HPDE6-E6E7 (cell line): ENCODE results near the gene SGSH.
A peak's percentile ranks its signal among the peaks of the same experiment; 100 is the strongest.
"Not testable (repeated sequence)": the region's sequence is repeated elsewhere in the genome, so short reads cannot be mapped to it uniquely, and the experiment has no call there.

Source experiments
- DNase-seq: peaks from one replicate; pipeline ENCODE4 v3.0.0; 2011; ENCODE audit warnings: missing footprints; ENCODE audit errors: extremely low spot score

Gene SGSH

GRCh38 chr17:80253631-80254395, 33.7 kb upstream of the SGSH start:
- DNase-seq = no peak

- peak; percentile 89 for DNase-seq
These were observed 32.7 kb upstream of the SGSH start for GRCh38 chr17:80252871-80253270.

GRCh38 chr17:80251966-80252365, 31.8 kb upstream of the SGSH start:
- no peak for DNase-seq

DNA sequence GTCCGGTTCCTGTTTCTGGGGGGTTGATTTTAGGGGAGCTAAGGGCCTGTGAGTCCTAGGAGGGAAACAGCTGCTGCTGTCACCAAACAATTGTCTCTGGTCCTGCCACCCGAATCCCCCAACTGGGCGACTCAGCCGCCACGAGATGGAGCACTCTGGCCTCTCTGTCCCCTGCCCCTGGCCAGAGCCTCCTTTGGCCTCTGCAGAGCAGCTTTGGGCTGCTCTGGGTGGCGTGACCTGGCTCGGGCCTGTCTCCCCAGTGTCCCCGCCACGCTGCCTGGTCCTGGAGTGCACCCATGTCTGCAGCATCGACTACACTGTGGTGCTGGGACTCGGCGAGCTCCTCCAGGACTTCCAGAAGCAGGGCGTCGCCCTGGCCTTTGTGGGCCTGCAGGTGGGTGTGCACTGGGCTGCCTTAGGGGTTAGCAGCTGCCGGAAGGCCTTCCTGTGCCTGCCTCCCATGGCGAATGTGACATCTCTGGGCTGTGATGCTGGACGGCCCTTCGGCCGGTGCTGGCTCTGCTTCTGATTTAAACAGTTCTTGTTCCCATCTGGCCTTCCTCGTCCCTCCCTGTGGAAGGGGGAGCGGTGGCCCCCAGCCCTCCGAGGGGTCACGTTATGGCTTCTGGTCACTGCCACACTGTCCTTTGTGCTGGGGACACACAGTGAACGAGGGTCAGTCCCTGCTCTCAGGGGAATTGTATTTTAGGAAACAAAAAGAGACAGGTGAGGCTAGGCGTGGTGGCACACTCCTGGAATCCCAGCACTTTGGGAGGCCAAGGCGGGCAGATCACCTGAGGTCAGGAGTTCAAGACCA, 29.0 kb upstream of the SGSH start:
- no peak for DNase-seq

GRCh38 chr17:80248001-80248893, 28.1 kb upstream of the SGSH start:
- no peak for DNase-seq

DNA sequence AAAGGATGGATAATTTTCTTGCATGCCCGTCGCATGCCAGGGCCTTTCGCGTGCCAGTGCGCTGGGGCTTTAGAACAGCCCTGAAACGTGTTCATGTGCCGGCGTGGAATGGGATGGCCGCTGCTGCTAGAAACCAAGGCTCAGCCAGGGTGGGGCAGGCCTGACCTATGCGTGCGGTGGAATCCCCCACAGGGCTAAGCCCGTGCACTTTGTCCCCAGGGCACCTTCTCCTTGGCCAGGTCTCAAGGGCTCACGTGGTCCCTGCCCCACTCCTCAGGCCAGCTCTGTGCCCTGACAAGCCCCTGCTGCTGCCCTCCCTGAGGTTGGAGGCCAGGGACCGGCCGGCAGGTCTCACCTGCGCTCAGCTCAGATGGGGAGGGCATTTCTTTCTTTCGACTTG, 27.4 kb upstream of the SGSH start:
- DNase-seq = no peak

DNA sequence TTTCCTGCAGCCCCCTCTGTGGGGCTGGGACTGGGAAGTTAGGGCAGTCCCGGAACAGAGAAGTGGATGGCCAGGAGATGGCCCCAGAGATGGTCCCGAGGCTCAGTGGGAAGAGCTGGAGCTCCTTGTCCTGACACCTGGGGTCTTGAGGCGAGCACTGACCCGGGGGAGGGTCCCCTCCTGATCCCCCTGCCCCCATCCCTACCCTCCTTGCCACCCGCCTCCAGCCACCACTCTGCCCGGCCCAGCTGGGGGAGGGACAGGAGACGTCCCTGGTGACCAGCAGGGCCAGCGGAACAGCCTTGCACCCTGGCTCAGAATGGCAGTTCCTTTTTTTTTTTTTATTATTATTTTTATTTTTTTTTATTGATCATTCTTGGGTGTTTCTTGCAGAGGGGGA, 26.6 kb upstream of the SGSH start:
- DNase-seq = no peak

- DNase-seq = no peak
These were observed 26.1 kb upstream of the SGSH start for GRCh38 chr17:80246266-80246681.

DNA sequence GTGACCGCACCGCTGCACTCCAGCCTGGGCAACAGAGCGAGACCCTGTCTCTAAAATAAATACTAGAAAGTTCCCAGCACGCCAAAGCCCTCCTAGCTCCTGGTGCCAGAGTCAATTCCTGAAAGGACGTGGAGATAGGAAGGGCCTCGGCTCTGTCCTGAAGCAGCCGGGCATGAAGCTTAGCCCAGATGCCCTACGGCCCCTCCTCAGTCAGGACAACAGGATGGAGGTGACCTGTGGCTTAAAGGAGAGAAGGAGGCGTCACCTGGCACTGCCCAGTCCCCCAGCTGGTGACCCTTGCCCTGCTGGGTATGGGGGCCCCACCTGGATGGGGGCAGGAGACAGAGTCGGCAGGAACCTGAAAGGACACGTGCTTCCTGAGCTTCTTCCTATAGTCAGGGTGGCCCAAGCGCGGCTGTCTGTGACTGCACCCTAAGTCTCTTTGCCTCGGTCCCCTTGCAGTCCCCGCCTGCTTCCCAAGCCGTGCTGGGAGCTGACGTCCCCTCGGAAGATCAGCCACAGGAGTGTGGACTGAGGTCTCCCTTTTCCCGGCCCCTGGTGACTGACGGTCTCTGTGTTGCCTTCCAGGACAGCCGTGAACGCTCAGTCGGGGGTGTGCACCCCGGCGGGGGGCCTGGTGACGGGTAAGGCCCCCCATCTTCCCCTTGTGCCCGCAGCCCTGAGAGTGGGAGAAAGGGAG, 25.6 kb upstream of the SGSH start:
- no peak for DNase-seq

- no peak for DNase-seq
These were observed 24.9 kb upstream of the SGSH start for GRCh38 chr17:80244871-80245509.

DNA sequence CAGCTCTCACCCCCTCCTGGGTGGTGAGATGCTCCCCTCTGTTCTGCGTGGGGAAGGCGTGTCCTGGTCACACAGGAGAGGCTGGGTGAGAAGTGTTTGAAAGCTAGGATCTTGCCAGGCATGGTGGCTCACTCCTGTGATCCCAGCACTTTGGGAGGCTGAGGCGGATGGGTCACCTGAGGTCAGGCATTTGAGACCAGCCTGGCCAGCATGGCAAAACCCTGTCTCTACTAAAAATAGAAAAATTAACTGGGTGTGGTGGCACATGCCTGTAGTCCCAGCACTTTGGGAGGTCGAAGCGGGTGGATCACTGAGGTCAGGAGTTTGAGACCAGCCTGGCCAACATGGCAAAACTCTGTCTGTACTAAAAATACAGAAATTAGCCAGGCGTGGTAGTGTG, 24.3 kb upstream of the SGSH start:
- DNase-seq = not testable (repeated sequence)

DNA sequence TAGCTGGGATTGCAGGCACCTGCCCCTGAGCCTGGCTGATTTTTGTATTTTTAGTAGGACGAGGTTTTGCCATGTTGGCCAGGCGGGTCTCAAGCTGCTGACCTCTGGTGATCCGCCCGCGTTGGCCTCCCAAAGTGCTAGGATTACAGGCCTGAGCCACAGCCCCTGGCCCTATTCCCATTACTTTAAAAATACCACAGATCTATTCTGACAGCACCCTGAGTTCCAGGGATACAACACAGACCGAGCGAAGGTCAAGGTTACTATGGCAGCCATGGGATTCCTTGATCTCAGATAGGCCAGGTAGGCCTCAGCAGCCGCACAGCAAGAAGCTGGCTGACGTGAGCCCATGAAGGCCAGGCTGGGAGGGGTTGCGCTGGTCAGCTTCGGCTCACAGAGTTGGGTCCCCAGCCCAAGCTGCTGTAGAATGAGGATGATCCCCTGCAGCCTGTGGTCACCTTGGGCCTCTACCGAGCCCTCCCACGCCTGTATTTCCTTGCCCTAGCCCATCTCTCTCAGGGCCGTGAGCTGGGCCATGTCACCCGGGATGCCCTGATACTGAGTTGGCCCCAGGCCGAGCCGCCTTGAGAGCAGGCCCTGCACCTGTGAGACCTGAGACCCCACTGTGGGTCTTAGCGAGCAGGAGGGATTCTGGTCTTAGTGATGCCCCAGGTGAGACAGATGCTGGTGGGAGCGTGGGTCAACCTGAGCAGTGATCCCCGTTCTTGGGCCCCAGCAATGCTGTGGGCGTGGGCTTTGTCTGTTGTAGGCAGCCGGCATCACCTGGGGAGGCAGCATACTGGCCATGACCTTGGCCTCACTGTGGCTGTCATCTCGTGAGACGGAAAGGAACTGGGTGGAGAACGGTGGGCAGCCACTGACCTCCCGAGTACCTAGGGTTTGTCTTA, 23.6 kb upstream of the SGSH start:
- DNase-seq = no peak

- DNase-seq = no peak
These were observed 22.4 kb upstream of the SGSH start for GRCh38 chr17:80242505-80242904.

DNA sequence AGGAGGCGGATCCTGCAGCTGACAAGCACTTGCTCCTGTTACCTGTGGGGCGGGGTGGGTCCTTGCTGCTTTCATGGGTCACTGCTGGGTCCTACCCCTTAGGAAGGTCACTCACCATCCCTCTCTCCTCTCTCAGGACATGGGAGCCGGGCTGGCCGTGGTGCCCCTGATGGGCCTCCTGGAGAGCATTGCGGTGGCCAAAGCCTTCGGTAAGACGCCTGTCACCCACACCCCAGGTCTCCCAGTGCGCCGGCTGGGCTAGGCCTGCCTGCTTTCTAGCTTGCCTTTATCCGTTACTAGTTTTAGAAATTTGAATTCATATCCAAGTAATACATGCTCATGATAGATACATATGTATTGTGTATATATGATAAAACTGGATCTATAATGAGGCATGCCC, 17.3 kb upstream of the SGSH start:
- no peak for DNase-seq

GRCh38 chr17:80236911-80237310, 16.8 kb upstream of the SGSH start:
- no peak for DNase-seq

GRCh38 chr17:80233202-80233601, 13.1 kb upstream of the SGSH start:
- DNase-seq = no peak

DNA sequence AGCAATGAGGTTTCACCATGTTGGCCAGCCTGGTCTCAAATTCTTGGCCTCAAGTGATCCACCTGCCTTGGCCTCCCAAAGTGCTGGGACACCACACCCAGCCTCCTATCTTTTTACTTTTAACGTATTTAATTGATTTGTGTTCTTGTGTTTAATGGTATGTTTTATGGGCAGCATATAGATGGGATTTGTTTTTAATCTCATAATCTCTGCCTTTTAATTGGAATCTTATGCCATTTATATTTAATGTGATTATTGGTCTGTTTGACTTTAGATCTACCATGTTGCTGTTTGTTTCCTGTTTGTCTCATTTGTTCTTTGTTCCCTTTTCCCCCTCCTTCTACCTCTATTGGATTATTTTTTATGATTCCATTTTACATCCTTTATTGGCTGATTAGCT, 12.3 kb upstream of the SGSH start:
- no peak for DNase-seq

GRCh38 chr17:80229011-80229410, 8.9 kb upstream of the SGSH start:
- DNase-seq = no peak

GRCh38 chr17:80228477-80228876, 8.3 kb upstream of the SGSH start:
- no peak for DNase-seq

- no peak for DNase-seq
These were observed 7.5 kb upstream of the SGSH start for GRCh38 chr17:80227666-80228065.
